Mucosa of rectum (tissue), 2 donors: ENCODE measurements around the gene HEXIM1.

Experiments
- H3K27ac ChIP-seq, 2 donors: one replicate each; pipeline ENCODE4 v1.7.0; 2013; ENCODE audit warnings: inconsistent platforms in 2 of 2, low read depth in 2 of 2, low read length in 2 of 2
- H3K27me3 ChIP-seq, 2 donors: one replicate each; pipeline ENCODE4 v1.7.0; 2013; ENCODE audit warnings: low read length in 2 of 2; ENCODE audit not compliant: control insufficient read depth in 2 of 2, insufficient read depth in 2 of 2
- H3K36me3 ChIP-seq, 2 donors: one replicate each; pipeline ENCODE4 v1.7.0; 2013; ENCODE audit warnings: low read length in 2 of 2; ENCODE audit not compliant: control insufficient read depth in 2 of 2, insufficient read depth in 2 of 2
- H3K4me1 ChIP-seq, 2 donors: one replicate each; pipeline ENCODE4 v1.7.0; 2013; ENCODE audit warnings: low read length in 2 of 2, mild to moderate bottlenecking in 1 of 2; ENCODE audit not compliant: control insufficient read depth in 2 of 2, insufficient read depth in 2 of 2
- H3K4me3 ChIP-seq, 2 donors: one replicate each; pipeline ENCODE4 v1.7.0; 2013; ENCODE audit warnings: low read length in 2 of 2
- H3K9ac ChIP-seq, 2 donors: one replicate each; pipeline ENCODE4 v1.7.0; 2013; ENCODE audit warnings: low read length in 2 of 2, low read depth in 1 of 2, mild to moderate bottlenecking in 1 of 2
- H3K9me3 ChIP-seq, 2 donors: one replicate each; pipeline ENCODE4 v1.7.0; 2013; ENCODE audit warnings: low read length in 2 of 2; ENCODE audit not compliant: control insufficient read depth in 2 of 2
- donor health status: healthy.
- donor health status: Normal muscosa, but diverticular disease.

Gene HEXIM1

DNA sequence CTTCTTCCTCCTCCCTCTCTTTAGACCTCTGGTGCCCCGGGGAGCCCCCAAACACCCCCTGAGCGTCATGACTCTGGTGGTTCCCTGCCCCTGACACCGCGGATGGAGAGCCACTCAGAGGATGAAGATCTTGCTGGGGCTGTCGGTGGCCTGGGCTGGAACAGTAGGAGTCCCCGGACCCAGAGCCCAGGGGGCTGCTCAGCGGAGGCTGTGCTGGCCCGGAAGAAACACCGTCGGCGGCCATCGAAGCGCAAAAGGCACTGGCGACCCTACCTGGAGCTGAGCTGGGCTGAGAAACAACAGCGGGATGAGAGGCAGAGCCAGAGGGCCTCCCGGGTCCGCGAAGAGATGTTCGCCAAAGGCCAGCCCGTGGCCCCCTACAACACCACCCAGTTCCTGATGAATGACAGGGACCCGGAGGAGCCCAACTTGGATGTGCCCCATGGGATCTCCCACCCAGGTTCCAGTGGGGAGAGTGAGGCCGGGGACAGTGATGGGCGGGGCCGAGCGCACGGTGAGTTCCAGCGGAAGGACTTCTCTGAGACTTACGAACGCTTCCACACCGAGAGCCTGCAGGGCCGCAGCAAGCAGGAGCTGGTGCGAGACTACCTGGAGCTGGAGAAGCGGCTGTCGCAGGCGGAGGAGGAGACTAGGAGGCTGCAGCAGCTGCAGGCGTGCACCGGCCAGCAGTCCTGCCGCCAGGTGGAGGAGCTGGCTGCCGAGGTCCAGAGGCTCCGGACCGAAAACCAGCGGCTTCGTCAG, 20.9 kb downstream of the HEXIM1 start:
- Histone ChIP-seq H3K36me3 (no peaks in the 10 kb centered on the region), H3K9ac (no peak overlapping the region), H3K4me3 (no peak overlapping the region), H3K4me1 (peaks cover 23 to 25% of the 10 kb centered on the region in 2 donors), H3K27me3 (no peaks in the 10 kb centered on the region), H3K9me3 (no peaks in the 10 kb centered on the region), H3K27ac (no peak overlapping the region)

DNA sequence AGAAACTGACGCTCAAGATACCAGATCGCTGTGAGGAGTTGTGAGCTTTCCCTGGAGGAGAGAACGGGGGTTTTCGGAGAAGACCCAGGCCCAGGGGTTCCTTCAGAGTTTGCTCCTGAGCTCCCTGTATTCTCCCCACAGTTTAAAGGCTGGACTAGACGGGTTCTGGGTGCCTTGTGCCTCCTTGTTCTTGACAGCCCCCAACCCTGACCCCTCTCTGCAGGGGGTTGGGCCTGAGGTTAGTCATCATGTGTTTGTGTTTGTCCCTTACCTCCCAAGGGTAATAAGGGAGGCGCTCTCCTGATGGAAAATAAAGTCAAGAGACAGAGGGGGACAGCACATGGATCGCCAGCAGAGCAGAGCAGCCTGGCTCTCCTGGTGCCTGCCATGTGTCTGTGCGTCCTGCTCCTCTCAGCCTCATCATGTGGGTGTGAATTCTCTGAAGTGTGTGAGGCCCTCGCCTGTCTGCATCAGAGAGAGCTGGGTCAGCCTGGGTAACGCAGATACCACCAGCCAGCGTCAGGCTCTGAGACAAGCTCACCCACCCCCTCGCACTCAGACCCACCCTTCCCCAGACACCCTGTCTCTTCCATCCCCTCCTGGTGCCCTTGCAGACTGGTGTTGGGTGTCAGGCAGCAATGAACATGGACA, 22.1 kb downstream of the HEXIM1 start:
- H3K36me3 ChIP-seq, result no peaks in the 10 kb centered on the region
- H3K27ac ChIP-seq, result peak overlapping the region; percentile 87
- no peak overlapping the region for H3K4me3 ChIP-seq
- no peaks in the 10 kb centered on the region for H3K27me3 ChIP-seq
- H3K9ac ChIP-seq, result no peak overlapping the region
- H3K4me1 ChIP-seq, result peaks cover 23 to 25% of the 10 kb centered on the region in 2 donors
- no peaks in the 10 kb centered on the region for H3K9me3 ChIP-seq

DNA sequence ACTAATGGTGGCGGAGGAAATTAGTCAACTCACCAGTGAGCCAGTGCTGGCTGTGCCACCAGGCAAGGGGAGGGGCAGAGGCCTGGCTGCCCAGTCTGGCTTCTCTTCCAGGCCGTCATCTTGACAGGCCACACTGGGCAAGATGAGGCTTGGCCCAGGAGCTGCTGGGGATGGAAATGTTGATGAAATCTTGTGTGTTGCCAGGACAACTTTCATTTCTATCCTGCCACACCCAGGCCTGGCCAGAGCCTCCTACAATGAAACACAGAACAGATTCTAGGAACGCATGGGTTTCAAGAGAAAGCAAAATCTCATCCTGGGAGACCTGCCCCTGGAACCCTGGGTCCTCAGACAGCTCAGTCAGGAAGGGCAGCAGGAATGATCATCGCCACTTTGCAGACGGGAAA, 22.7 kb downstream of the HEXIM1 start:
- peak overlapping the region; percentile 53 to 66 for H3K4me3 ChIP-seq
- H3K27ac ChIP-seq, result peak overlapping the region; percentile 87
- H3K9me3 ChIP-seq, result no peaks in the 10 kb centered on the region
- no peaks in the 10 kb centered on the region for H3K36me3 ChIP-seq
- peak overlapping the region; percentile 60 to 64 for H3K9ac ChIP-seq
- H3K27me3 ChIP-seq, result no peaks in the 10 kb centered on the region
- H3K4me1 ChIP-seq, result peaks cover 23 to 26% of the 10 kb centered on the region in 2 donors

- no peaks in the 10 kb centered on the region for H3K27me3 ChIP-seq
- peak overlapping the region; percentile 87 for H3K27ac ChIP-seq
- peak overlapping the region; percentile 53 to 66 for H3K4me3 ChIP-seq
- H3K9me3 ChIP-seq, result no peaks in the 10 kb centered on the region
- peaks cover 26 to 30% of the 10 kb centered on the region in 2 donors for H3K4me1 ChIP-seq
- peak overlapping the region; percentile 60 to 64 for H3K9ac ChIP-seq
- no peaks in the 10 kb centered on the region for H3K36me3 ChIP-seq
Observed at GRCh38 chr17:45171338-45172231, 23.3 kb downstream of the HEXIM1 start.

DNA sequence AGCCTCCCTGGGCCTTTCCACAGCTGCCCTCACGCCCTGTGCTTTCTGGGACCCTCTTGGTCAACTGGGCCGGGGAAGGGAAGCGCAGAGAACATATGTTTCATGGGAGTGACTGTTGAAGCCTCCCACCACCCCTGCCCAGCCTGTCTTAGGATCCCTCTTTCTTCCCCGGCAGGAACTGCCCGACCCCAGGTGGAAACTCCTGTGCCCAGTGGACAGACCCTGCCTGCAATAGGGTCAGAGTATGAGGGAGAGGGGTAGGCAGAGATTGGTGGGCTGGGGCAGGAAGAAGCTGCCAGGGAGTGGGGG, 23.9 kb downstream of the HEXIM1 start:
- peak overlapping the region; percentile 87 for H3K27ac ChIP-seq
- peaks cover 26 to 30% of the 10 kb centered on the region in 2 donors for H3K4me1 ChIP-seq
- no peaks in the 10 kb centered on the region for H3K27me3 ChIP-seq
- H3K4me3 ChIP-seq, result peak overlapping the region; percentile 53 to 66
- H3K9me3 ChIP-seq, result no peaks in the 10 kb centered on the region
- H3K36me3 ChIP-seq, result no peaks in the 10 kb centered on the region
- H3K9ac ChIP-seq, result peak overlapping the region; percentile 26 to 64

DNA sequence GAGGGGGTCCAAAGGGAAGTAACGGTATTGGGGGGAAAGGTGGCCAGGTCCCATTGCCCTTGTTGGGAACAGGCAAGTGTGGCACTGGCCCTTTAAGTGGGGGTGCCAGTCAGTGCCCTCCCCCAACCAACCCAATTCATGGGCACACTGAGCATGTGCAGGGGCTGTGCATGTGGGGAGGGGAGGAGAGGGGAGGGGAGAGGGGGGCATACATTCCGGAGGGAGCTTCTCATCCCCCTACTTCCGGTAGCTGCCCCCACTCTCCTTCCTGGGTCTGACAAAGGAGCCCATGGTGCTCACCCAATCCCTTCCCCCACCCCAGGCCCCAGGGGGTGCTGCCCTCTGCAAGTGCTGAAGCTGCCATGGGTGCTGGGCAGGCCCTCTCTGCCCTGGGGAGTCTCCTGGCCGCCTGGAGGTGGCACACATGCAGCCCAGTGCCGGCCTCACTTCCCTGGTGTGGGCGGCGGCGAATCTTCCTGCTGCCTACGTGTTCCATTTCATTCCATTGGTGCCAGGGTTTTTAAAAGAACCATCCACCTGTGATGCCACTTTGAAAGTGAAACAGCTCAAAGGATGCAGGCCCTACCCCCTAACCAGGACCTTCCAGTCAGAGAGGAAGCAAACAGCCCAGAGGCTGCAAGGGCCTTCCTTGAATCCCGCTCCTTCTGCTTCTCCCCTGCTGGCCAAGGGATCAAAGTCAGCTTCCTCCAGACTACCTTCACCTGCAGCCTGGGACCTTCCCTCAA, 24.4 kb downstream of the HEXIM1 start:
- H3K4me3 ChIP-seq, result peak overlapping the region; percentile 53 to 66
- peak overlapping the region; percentile 87 for H3K27ac ChIP-seq
- peaks cover 26 to 30% of the 10 kb centered on the region in 2 donors for H3K4me1 ChIP-seq
- H3K36me3 ChIP-seq, result no peaks in the 10 kb centered on the region
- no peaks in the 10 kb centered on the region for H3K9me3 ChIP-seq
- H3K27me3 ChIP-seq, result no peaks in the 10 kb centered on the region
- peak overlapping the region; percentile 52 to 64 for H3K9ac ChIP-seq

DNA sequence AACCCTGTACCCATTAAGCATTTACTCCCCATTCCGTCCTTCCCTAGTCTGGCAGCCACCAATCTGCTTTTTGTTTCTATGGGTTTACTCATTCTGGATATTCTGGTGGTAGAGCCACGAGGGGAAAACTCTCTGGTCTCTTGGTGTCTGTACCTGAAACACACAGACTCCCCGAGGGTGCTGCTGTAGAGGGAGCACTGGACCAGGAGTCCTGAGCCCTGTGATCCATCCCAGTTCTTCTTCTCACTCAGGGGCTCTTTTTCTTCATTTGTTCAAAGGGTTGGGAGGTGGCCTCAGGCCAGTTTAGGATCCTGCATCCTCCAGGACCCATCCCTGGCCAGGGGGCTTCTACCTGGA, 27.5 kb downstream of the HEXIM1 start:
- no peak overlapping the region for H3K9ac ChIP-seq
- peak overlapping the region in 1 of 2 donors; percentile 1 for H3K27ac ChIP-seq
- peaks cover 26 to 30% of the 10 kb centered on the region in 2 donors for H3K4me1 ChIP-seq
- no peaks in the 10 kb centered on the region for H3K27me3 ChIP-seq
- no peaks in the 10 kb centered on the region for H3K36me3 ChIP-seq
- no peak overlapping the region for H3K4me3 ChIP-seq
- H3K9me3 ChIP-seq, result no peaks in the 10 kb centered on the region

- H3K4me1 ChIP-seq, result peaks cover 8 to 15% of the 10 kb centered on the region in 2 donors
- H3K27me3 ChIP-seq, result no peaks in the 10 kb centered on the region
- H3K27ac ChIP-seq, result no peak overlapping the region
- H3K36me3 ChIP-seq, result no peaks in the 10 kb centered on the region
- H3K9me3 ChIP-seq, result no peaks in the 10 kb centered on the region
- H3K9ac ChIP-seq, result no peak overlapping the region
- H3K4me3 ChIP-seq, result no peak overlapping the region
Observed at GRCh38 chr17:45177563-45177962, 29.3 kb downstream of the HEXIM1 start.

DNA sequence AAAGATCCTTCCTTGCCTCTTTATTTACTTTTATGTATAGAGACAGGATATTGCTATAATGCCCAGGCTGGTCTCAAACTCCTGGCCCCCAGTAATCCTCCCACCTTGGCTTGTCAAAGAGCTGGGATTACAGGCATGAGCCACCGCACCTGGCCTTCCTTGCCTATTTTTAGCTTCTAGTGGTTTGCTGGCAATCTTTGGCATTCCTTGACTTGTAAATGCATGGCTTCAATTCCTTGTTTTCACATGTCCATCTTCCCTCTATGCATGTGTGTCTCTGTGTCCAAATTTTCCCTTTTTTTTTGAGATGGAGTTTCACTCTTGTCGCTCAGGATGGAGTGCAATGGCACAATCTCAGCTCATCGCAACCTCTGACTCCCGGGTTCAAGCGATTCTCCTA, 35.9 kb downstream of the HEXIM1 start:
- H3K27me3 ChIP-seq, result no peaks in the 10 kb centered on the region
- no peak overlapping the region for H3K9ac ChIP-seq

More for the DNA sequence above, 35.9 kb downstream of the HEXIM1 start:
- H3K36me3 ChIP-seq, result no peaks in the 10 kb centered on the region
- H3K4me1 ChIP-seq, result no peaks in the 10 kb centered on the region
- no peak overlapping the region for H3K4me3 ChIP-seq
- H3K27ac ChIP-seq, result no peak overlapping the region
- H3K9me3 ChIP-seq, result no peaks in the 10 kb centered on the region
